ENCODE data around the gene ATP5MG.
"Not testable (repeated sequence)": the region's sequence is repeated elsewhere in the genome, so short reads cannot be mapped to it uniquely, and the experiment has no call there.

The ATP5MG gene

DNA sequence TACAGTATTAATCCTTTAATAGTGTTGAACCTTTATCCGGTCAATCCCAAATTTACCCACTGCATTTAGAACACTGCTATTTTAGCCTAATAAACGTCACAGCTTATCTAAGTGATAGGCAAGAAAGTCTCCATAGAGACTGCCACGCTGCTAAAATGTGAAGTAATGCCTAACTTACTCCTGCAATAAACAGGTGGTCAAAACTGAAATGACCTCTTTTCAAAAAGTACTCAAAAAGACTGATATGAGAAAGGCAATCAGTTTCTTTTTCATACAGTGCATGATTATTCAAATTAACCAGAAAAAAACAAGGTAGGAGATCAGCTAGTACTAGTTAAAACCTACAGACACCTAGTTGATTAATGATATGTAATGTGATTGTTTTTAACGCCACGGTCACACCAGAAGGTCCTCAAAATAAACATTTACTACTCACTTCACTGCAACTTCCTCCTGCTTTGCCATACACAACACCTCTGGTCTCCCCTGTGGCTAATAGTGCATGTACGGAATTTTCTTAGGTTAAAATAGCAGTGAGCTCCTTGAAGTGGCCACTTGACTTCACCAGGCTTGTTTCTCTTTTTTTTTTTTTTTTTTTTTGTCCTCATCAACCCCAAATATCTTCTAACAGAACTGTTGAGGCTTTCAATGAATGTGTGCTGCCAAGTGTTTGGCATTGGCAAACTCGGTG, 8.8 kb downstream of the ATP5MG start:
- DNase-seq, result no peak

DNA sequence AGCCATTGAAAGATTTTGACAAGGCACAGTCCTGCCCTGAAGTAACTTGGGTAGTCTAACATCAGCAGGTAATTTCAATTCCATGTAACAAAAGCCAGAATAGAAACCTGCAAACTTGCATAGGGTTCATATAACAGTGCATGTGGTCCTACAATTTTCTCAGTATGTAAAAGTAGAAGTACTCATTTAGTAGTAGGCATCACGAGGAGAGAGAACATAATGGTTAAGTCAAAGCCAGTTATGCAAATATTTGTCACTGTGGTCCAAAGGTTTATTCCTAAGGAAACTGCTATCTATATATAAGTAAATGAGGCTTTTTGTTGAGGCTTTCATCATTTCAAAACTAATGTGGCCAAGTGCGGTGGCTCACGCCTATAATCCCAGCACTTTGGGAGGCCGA, 10.1 kb downstream of the ATP5MG start:
- no peak for DNase-seq

DNA sequence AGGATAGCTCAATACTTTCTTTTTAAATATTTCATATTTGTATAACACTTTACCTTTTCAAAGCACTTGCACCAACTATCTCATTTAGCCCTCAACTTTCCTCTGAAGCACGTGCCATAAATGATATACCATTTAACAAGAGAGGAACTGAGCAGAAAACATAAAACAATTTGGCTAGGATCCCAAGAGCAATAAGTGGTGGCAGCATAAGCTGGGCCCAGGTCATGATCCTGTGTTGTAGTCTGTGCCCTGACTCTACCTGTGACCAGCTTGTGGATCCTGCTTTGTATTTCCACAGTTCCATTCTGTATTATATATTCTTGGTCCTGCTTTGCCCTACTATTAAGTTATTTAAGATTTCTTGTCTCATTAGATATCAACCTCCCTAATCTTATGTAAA, 11.5 kb downstream of the ATP5MG start:
- DNase-seq, result no peak

DNA sequence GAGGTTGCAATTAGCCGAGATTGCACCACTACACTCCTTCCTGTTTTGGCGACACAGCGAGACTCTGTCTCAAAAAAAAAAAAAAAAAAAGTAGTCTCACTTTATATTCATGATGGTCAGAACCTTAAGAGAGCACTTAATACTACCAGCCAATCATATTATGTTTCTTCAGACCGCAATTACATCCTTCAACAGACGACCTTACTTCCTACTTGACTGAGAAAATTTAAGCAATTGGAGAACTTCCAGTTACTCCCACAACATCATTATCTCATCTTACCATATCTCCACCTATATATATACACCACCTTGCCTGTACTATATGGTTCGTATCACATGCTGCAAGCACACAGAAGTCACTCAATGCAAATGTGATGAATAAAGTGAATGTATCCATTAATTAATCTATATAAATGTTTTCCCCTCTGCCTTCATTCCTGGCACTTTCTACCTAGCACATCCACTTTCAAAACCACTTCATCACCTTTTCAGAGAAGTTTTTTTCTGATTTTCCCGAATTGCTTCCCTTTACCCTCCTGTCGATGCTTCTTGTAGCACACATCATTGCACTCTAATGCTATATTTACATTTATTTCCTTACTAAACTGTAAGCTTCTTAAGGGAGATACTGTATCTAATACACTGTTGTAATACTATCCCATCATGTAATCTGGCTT, 13.8 kb downstream of the ATP5MG start:
- DNase-seq, result no peak

DNA sequence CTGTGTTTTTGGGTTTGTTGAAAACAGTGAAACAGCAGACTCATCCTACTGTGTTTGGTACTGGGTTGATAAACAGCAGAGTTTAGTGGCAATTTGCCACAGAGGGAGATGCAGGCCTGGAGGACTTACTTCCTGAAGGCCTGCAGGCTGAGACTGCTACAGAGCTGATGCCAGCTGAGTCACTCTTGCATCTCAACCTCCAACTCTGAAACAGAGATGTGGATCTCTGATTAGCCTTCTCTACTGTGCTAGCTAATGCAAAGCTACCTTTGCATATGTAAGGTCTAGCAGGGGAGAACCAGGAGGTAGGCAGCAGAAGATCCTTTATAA, 14.3 kb downstream of the ATP5MG start:
- DNase-seq, result no peak

DNA sequence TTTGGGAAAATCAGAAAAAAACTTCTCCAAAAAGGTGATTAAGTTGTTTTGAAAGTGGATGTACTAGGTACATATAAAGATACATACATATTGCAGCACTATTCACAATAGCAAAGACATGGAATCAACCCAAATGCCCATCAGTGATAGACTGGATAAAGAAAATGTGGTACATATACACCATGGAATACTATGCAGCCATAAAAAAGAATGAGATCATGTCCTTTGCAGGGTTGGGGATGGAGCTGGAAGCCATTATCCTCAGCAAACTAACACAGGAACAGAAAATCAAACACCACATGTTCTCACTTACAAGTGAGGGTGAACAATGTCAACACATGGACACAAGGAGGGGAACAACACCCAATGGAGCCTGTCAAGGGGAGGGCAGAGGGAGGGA, 15.5 kb downstream of the ATP5MG start:
- DNase-seq, result not testable (repeated sequence)

DNA sequence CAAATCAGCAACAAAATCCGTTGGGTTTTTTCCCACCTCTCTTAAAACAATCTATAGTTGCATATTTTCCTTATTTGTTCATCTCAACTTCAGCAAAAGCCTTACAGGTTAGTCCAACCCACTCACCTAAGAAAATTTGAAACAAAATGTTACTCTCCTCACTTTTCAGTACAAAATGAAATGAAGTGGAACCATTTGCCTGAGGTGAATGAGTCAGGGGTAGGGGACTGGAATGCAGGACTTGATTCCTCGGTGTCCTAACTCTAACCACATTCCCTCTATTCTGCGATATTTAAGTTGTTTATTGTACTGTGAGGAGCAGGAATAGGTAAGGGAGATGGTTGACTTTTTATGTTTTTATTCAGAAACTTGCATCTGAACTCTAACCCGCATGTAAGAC, 16.4 kb downstream of the ATP5MG start:
- no peak for DNase-seq

DNA sequence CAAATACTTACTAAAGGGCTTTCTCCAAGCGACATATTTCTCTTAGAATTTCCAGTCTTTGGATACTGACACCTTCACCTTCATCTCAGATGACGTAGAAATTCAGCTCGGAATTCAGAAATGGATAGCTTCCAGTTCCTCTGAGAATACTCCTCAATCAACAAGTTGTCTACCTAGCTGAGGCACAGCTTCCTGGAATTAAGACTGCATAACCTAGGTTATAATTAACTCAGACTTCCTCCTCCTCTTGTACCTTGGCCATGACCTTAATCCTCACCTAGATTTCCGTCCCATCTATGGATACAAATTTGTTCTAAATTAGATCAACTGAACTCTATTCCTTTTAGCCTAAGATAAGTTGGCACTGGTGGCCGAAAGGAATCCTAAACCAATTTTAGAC, 17.4 kb downstream of the ATP5MG start:
- no peak for DNase-seq

DNA sequence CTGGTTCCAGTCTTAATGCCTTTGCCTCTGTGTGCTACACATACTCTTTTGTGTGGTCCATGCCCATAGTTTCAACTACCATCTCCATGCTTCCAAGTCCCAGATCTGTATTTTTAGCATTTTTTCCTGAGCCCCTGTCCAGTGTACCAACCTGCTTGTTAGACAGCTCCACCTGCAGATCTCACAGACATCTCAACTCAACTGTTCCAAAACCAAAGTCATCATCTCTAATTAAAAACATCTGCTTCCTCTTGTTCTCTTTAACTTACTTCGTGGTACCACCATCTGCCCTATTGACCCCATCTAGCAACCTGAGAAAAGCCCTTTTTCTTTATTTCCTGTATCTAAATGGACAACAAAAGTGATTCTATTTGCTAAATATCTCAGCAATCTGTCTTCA, 26.3 kb downstream of the ATP5MG start:
- no peak for DNase-seq

DNA sequence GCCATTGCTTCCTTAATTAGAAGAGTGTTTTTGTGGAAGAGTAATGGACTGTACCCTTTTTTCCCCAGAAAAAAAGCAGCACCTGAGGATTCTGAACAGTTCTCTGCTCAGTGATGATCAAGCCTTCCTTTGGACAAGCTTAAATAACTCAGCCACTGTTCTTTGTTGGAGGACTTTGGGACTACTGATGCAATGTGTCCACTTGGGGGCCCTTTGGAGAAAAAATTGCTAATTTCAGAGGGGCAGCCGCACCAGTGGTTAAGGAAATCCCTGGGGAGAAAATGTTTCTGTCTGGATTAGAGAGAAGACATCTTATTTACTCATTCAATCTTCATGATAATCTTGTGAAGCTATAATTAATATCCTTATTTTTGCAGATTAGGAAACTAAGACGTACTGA, 29.6 kb downstream of the ATP5MG start:
- no peak for DNase-seq

DNA sequence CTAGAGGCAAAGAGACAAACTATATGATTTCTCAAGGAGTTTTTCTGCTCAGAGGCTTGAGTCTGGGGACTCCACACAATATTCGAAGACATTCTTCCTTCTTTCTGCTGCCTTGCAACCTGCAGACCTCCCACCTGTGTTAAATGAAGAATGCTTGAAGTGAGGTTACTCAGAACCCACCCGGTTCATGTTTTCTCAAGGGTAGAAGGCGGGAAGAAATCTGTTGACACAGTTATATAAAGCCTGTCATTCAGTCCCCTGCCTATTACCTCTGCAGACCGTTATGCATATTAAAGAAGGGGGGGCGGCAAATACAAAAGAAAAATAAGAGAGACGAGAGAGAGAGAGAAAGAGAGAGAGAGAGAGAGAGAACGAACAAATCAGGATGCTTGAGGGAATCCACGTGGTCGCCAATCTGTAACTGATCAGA, 32.7 kb downstream of the ATP5MG start:
- DNase-seq, result no peak

DNA sequence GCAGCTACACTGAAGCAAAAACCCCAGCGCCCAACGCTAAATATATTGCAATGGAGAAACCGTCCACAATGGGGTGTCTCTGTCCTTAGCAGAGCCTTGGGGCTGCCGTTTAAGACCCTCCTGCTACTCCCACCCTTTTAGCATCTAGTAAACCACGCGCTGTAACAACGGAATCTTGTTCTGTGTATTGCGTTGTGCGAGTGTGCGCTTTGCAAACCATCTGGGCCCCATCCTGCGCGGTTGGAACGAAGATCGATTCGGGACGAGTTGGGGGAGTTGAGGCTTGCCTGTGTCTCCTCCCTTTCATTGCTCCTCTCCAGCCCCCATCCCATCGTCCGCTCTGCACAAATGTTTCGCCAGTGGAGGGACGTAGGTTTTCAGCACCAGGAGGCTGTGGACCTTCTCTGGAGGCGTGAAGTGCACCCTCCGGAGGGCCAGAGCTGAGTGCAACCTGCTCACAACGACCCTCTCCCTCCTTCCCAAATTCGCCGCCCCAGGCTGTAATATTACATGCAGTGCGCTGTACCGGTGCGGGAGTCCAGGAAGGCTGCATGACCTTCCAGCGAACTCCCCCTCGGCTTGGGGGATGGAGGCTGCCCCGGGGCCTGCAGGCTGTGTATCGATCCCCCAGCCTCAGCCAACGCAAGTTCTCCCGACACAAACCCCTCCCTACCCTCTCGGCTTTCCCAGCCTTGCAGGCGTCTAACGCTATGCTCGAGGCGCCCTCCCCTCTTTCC, 33.3 kb downstream of the ATP5MG start:
- DNase-seq, result peak; percentile 34 to 40

DNA sequence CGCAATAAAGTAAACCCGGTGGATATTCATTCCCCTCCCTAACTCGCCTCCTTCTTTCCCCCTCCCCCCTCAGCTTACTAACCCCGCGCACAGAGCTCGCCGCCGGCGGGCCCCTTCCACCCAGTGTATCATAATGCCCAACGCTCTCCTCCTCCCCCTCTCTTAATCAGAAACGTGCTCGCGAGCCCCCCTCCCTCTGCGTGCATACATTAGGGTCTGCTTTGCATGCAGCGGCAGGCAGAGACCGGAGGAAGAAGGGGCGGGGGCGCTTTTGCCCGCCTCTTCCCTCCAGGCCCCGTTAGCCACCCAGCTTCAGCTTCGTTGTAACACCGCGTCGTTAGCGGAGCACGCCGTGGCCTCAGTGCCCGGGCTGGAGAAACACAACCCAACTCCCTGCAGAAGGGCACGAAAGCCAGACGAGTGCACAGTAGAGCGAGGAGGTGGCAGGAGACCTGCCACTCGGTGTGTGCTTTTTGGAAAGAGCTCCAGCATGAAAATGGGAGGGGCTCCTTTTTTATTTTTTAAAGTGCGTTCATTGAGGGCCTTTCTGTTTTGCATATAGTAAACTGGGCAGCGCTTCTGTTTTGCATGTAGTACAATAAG, 34.0 kb downstream of the ATP5MG start:
- peak; percentile 28 to 37 for DNase-seq

DNA sequence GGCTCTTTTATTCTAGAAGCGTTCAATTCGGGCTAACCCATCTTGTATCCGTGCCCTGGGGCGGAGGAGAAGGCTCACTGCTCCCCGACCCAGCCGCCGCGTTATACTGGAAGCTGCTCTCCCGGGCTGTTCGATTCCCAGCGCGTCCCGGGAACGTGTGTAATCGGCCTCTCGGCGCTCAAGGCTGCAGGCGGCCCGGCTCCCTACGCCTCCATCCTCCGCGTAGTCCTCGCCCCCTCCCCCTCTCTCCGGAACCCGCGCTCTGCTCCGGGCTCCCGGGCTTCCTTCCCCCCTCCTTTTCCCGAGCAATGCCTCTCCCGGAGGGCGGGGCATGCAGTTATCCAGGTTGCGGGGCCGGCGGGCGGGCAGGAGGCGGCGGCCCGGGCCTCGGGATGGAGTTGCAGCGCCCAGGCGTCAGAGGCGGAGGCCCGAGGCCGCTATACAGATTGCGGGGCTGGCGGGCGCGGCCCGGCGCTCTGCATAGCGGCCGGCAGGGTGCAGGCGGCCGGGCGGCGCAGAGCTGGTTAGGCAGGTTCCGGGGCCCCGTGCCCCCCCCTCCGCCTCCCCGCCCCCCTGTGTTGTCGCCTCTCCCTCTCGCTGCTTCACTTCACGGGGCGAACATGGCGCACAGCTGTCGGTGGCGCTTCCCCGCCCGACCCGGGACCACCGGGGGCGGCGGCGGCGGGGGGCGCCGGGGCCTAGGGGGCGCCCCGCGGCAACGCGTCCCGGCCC, 34.7 kb downstream of the ATP5MG start, which contains the start of gene KMT2A:
Gene KMT2A (plus strand): TSS at position 600 of the 732 bp plus-strand sequence. CDS start 21 bp downstream, at position 621.
- peak; percentile 89 for DNase-seq

DNA sequence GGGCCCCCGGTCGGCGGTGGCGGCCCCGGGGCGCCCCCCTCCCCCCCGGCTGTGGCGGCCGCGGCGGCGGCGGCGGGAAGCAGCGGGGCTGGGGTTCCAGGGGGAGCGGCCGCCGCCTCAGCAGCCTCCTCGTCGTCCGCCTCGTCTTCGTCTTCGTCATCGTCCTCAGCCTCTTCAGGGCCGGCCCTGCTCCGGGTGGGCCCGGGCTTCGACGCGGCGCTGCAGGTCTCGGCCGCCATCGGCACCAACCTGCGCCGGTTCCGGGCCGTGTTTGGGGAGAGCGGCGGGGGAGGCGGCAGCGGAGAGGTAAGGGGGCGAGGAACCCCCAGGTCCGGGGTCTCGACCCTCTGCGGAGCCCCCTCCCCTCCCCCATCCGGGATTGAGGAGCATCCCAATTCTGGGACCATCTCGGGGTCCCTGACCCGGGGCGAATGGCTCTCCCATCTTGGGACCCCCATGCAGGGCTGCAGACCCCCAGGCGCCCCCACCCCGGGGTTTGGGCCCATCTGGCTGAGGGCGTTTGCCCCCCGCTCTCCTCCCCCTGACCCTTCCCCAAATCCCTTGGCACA, 35.3 kb downstream of the ATP5MG start:
- DNase-seq, result peak; percentile 23 to 37

DNA sequence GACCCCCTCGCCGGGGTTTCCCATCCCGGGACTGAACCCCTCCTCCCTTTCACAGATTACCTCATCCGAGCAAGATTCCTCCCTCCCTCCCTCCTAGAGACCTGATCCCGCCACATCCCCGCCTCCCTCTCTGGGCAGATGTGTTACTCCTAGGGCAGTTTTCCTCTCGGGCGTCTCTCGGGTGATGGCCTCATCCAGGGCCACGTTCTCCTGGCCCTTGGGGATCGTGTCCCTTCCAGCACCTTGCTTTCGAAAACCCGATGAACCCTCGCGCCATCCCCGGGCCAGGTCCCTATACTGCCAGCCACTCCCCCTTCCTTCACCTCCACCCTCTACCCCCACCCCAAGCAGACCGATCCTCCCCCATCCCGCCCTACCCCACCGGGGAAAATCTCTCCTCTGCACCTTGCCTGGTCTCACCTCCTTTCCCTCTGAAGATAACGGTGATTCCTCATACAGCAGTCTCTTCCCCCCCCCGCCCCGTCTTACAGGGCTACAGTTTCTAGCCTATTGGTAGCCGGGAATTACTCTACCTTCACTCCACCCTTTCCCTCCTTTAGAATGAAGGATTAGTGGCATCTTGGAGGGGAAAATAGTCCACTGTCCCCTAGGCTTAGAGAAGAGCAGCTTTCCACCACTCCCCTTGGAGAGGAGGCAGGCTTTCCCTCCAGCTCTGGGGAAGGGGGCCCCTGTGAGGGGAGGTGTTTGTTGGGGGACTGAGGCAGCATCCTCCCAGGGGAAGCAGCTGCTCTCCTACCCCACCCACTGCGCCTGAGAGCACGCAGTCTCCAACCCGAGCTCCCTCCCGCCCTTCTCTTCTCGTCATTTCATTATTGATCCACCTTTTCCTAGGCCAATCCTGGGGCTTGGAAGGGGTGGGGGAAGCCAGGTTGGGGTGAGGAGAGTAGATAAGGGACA, 36.1 kb downstream of the ATP5MG start:
- peak; percentile 23 to 32 for DNase-seq

DNA sequence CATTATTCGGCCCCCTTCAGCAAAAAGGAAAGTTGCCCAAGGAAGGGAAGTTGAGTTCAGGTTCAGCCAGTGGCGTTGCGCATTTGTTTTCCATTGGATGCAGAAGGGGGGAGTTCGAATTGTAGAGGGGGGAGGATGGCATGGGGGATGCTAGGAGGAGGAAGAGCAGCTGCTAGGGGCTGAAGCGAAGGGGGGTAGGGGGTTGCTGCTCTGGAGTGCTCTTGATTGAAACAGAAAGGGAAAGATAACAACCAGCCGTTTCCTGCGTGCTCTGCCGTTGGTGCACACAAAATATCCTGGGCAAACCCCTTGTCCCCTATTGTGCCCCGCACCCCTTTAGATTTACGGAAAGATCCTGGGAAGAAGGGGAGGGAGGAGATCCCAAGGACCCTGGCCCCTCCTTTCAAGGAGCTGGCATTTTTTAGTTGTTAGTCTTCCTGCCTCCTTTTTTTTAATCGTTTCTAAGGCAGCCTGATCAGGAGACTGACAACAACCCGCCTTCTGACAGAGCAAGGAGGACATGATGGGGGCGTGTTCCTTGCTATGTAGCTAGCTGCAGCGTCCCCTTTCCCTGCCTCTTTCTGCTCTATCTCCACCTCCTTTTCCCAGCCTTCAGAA, 37.0 kb downstream of the ATP5MG start:
- DNase-seq, result peak; percentile 26 to 28

DNA sequence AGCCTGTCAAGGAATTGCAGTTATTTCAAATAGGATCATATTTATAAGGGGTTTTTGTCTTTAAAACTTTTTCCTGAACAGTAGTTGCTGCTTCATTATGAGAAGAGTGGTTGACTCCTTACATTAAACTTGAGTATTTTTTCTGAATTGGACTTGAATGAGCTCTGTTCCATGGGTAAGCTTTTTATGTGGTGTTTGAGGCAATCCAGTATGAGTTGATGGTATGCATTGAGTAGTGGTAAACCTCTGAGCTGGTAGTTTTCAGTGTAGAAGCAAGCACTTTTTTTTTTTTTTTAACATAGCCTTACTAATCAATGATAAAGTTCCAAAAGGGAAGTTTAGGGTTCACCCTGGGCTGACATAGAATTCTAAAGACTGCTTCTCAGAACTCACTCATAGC, 38.2 kb downstream of the ATP5MG start:
- DNase-seq, result no peak

DNA sequence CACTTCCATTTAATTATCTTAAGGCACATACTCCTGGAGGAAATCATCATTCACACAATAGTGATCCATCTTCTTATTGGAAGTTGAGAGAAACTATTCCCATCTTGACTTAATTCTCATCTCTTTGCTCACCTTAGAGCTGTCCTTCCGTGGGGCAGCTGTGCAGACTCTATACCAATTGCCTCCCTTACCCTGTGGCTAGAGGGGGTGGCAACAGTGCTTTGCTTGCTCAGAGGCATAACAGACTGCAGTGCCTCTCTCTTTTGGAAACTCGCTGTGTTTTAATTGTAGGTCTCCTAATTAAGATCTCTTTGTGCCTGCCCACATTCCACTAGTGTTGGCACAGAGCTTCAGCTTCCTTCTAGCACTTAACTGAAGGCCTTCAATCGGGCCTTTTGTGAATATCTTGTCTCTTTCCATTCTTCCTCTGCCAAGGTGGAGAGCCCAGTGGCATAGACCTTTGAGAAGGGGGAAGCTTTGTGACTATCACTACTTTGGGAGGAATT, 40.4 kb downstream of the ATP5MG start:
- DNase-seq, result no peak

DNA sequence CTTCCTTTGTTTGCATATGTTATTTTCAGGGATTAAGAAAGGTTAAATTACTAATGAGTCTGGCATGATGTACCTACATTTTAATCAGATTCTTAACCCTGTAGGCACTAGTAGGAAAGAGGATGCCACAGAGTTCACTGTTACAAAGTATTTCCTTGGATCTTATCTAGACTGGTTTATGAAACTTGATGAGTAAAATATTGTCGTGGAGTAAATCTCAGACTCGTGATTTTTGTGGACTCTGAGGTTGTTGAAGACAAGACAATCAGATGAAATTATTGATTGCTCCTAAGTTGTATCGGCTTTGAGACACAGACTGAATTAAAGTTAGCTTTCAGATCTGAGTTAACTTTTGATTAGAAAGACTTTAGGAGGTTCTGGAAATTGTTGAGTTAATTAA, 40.9 kb downstream of the ATP5MG start:
- no peak for DNase-seq

Measured in activated CD4-positive, alpha-beta T cell treated with anti-CD3 and anti-CD28 coated beads, Interleukin-2, amount 50 U/mL, for 4 hours (primary cell).